ENCODE data around the gene VWA2. TPM values are rescaled to one million over a fixed set of nuclear protein-coding genes. Genes with fewer than 3 reads are reported as not detected.

The VWA2 gene
- total RNA-seq, 1 experiment from 2014 or later: 1.6 TPM

GRCh38 chr10:114278140-114278883, 39.3 kb downstream of the VWA2 start:
- peak overlapping the region in 1 of 3 experiments; percentile 70; a peak in 1 of 7 replicates for H3K27ac Mint-ChIP-seq

More at GRCh38 chr10:114278140-114278883, 39.3 kb downstream of the VWA2 start:
- no peak overlapping the region for H4K8ac ChIP-seq (replicated peaks; ENCODE audit: insufficient read length, low read depth, low read length)
- no peak overlapping the region for H3K23ac ChIP-seq (ENCODE audit: insufficient read length, low read depth, low read length)
- H4K20me1 ChIP-seq (ENCODE audit: control insufficient read depth, insufficient read depth, insufficient read length): no peaks in the 10 kb centered on the region
- H3K79me1 ChIP-seq (ENCODE audit: insufficient read depth, low read depth, low read length, poor library complexity, severe bottlenecking): no peaks in the 10 kb centered on the region
- H2BK12ac ChIP-seq (ENCODE audit: insufficient read length, low read depth, low read length): no peak overlapping the region
- no peaks in the 10 kb centered on the region for H3K4me1 ChIP-seq (ENCODE audit: insufficient read depth, low read length)
- Mint-ChIP-seq H3K36me3 (ENCODE audit: insufficient read depth in 1 of 3, low read depth in 3 of 3) (no peaks in the 10 kb centered on the region), H3K9me3 (no peaks in the 10 kb centered on the region), H3K27me3 (ENCODE audit: low read depth) (peaks cover 3% of the 10 kb centered on the region), H3K4me3 (no peak overlapping the region), H3K4me1 (no peaks in the 10 kb centered on the region)
- no peaks in the 10 kb centered on the region for H3K79me2 ChIP-seq (ENCODE audit: insufficient read depth, low read length)
- no peak overlapping the region for H3K14ac ChIP-seq (ENCODE audit: insufficient read depth, low read length)
- H3K23me2 ChIP-seq (ENCODE audit: insufficient read length, low read depth, low read length, poor library complexity, severe bottlenecking): no peaks in the 10 kb centered on the region
- H3K27ac ChIP-seq (ENCODE audit: insufficient read length, low read depth, low read length): no peak overlapping the region
- no peak overlapping the region for H2BK20ac ChIP-seq (ENCODE audit: low read depth, low read length, poor library complexity, severe bottlenecking)
- no peak for DNase-seq
- H2BK15ac ChIP-seq (ENCODE audit: low read depth, low read length): no peak overlapping the region
- H2AFZ ChIP-seq (ENCODE audit: low read length): no peak overlapping the region
- H4K5ac ChIP-seq (ENCODE audit: insufficient read length, low read depth, low read length): no peak overlapping the region
- H3K27me3 ChIP-seq (ENCODE audit: insufficient read depth, low read length): no peaks in the 10 kb centered on the region
- H2BK120ac ChIP-seq (ENCODE audit: low read depth, low read length, poor library complexity, severe bottlenecking): no peak overlapping the region
- H3K9ac ChIP-seq (ENCODE audit: extremely low read depth, insufficient read length, low read length): no peak overlapping the region
- TF ChIP-seq CTCF (conservative IDR thresholded peaks at IDR 0.05): no peak
- H3K9me3 ChIP-seq (ENCODE audit: control insufficient read depth, low read depth, low read length): no peaks in the 10 kb centered on the region
- WGBS (ENCODE audit: extremely low coverage, insufficient read length, low lambda C conversion rate): no CpG with 5 or more reads among the region's 22 CpGs
- H3K4me2 ChIP-seq (ENCODE audit: insufficient read depth, insufficient read length, low read length): no peak overlapping the region
- H2AK5ac ChIP-seq (ENCODE audit: insufficient read length, low read length): no peak overlapping the region
- no peak overlapping the region for H3K4ac ChIP-seq (ENCODE audit: low read depth, low read length)
- no peak overlapping the region for H4K91ac ChIP-seq (ENCODE audit: insufficient read length, low read depth, low read length)
- H3K56ac ChIP-seq (ENCODE audit: insufficient read length, low read depth, low read length): no peak overlapping the region
- H3K18ac ChIP-seq (ENCODE audit: insufficient read length, low read depth, low read length): no peak overlapping the region
- H2BK5ac ChIP-seq (ENCODE audit: insufficient read length, low read length): no peak overlapping the region
- no peak overlapping the region for H3T11ph ChIP-seq (ENCODE audit: low read length)
